H9 (cell line): ENCODE data around the gene TBC1D22A. TPM values are rescaled to one million over a fixed set of nuclear protein-coding genes. Genes with fewer than 3 reads are reported as not detected.

Source experiments
- DNase-seq: peaks from one replicate; pipeline ENCODE4 v3.0.0-alpha.2; 2017
- H2AFZ ChIP-seq: one replicate; pipeline ENCODE4 v1.6.1; 2013; ENCODE audit warnings: mild to moderate bottlenecking, low read length, control low read depth, moderate library complexity
- H2AK5ac ChIP-seq: 2 replicates; pipeline ENCODE4 v1.6.1; 2013; ENCODE audit warnings: low read length, control low read depth, mixed read lengths; ENCODE audit not compliant: insufficient read length
- H2BK120ac ChIP-seq: one replicate; pipeline ENCODE4 v1.6.1; 2013; ENCODE audit warnings: low read depth, mild to moderate bottlenecking, low read length, control low read depth, inconsistent platforms; ENCODE audit not compliant: poor library complexity, severe bottlenecking
- H2BK12ac ChIP-seq: 2 replicates; pipeline ENCODE4 v1.6.1; 2013; ENCODE audit warnings: low read length, control low read depth, mixed read lengths, low read depth; ENCODE audit not compliant: insufficient read length
- H2BK15ac ChIP-seq: 2 replicates; pipeline ENCODE4 v1.6.1; 2013; ENCODE audit warnings: low read depth, low read length, control low read depth
- H2BK20ac ChIP-seq: one replicate; pipeline ENCODE4 v1.6.1; 2013; ENCODE audit warnings: low read depth, mild to moderate bottlenecking, low read length, control low read depth, inconsistent platforms; ENCODE audit not compliant: poor library complexity, severe bottlenecking
- H2BK5ac ChIP-seq: 2 replicates; pipeline ENCODE4 v1.6.1; 2013; ENCODE audit warnings: low read length, control low read depth, mixed read lengths; ENCODE audit not compliant: insufficient read length
- H3K14ac ChIP-seq: 2 replicates; pipeline ENCODE4 v1.6.1; 2013; ENCODE audit warnings: low read length, control low read depth; ENCODE audit not compliant: insufficient read depth
- H3K18ac ChIP-seq: 2 replicates; pipeline ENCODE4 v1.6.1; 2013; ENCODE audit warnings: low read depth, mild to moderate bottlenecking, mixed read lengths, low read length, control low read depth; ENCODE audit not compliant: insufficient read length
- H3K23ac ChIP-seq: 2 replicates; pipeline ENCODE4 v1.6.1; 2013; ENCODE audit warnings: low read length, control low read depth, mixed read lengths, low read depth; ENCODE audit not compliant: insufficient read length
- H3K23me2 ChIP-seq: 2 replicates; pipeline ENCODE4 v1.6.1; 2013; ENCODE audit warnings: low read depth, mild to moderate bottlenecking, mixed read lengths, low read length, control low read depth; ENCODE audit not compliant: insufficient read length, poor library complexity, severe bottlenecking
- H3K27ac ChIP-seq: 2 replicates; pipeline ENCODE4 v1.5.1; 2013; ENCODE audit warnings: low read length, control low read depth, mixed read lengths, low read depth; ENCODE audit not compliant: insufficient read length
- H3K27me3 ChIP-seq: 2 replicates; pipeline ENCODE4 v1.6.1; 2013; ENCODE audit warnings: low read length, control low read depth, inconsistent platforms; ENCODE audit not compliant: insufficient read depth
- H3K4ac ChIP-seq: 2 replicates; pipeline ENCODE4 v1.6.1; 2013; ENCODE audit warnings: low read depth, mild to moderate bottlenecking, control low read depth, inconsistent platforms, low read length, moderate library complexity
- H3K4me1 ChIP-seq: 2 replicates; pipeline ENCODE4 v1.6.1; 2013; ENCODE audit warnings: low read length, control low read depth, inconsistent platforms; ENCODE audit not compliant: insufficient read depth
- H3K4me2 ChIP-seq: 2 replicates; pipeline ENCODE4 v1.6.1; 2013; ENCODE audit warnings: low read length, control low read depth, mixed read lengths; ENCODE audit not compliant: insufficient read length, insufficient read depth
- H3K56ac ChIP-seq: 2 replicates; pipeline ENCODE4 v1.6.1; 2013; ENCODE audit warnings: low read depth, mild to moderate bottlenecking, mixed read lengths, low read length, control low read depth; ENCODE audit not compliant: insufficient read length
- H3K79me1 ChIP-seq: 2 replicates; pipeline ENCODE4 v1.6.1; 2013; ENCODE audit warnings: low read depth, mild to moderate bottlenecking, moderate library complexity, low read length, control low read depth, inconsistent platforms; ENCODE audit not compliant: insufficient read depth, poor library complexity, severe bottlenecking
- H3K79me2 ChIP-seq: 2 replicates; pipeline ENCODE4 v1.6.1; 2013; ENCODE audit warnings: low read length, control low read depth, inconsistent platforms; ENCODE audit not compliant: insufficient read depth
- H3K9ac ChIP-seq: 2 replicates; pipeline ENCODE4 v1.6.1; 2013; ENCODE audit warnings: low read length, control low read depth, mixed read lengths; ENCODE audit not compliant: insufficient read length; ENCODE audit errors: extremely low read depth
- H3K9me3 ChIP-seq: one replicate; pipeline ENCODE4 v1.6.1; 2013; ENCODE audit warnings: low read depth, low read length, inconsistent platforms; ENCODE audit not compliant: control insufficient read depth
- H3T11ph ChIP-seq: one replicate; pipeline ENCODE4 v1.6.1; 2013; ENCODE audit warnings: mild to moderate bottlenecking, low read length, control low read depth, inconsistent platforms
- H4K20me1 ChIP-seq: one replicate; pipeline ENCODE4 v1.6.1; 2013; ENCODE audit not compliant: control insufficient read depth, insufficient read length, insufficient read depth
- H4K5ac ChIP-seq: 2 replicates; pipeline ENCODE4 v1.6.1; 2013; ENCODE audit warnings: low read depth, mild to moderate bottlenecking, mixed read lengths, low read length, control low read depth; ENCODE audit not compliant: insufficient read length
- H4K8ac ChIP-seq: replicated peaks from 2 replicates; pipeline ENCODE4 v1.6.1; 2013; ENCODE audit warnings: low read length, control low read depth, mixed read lengths, low read depth; ENCODE audit not compliant: insufficient read length
- H4K91ac ChIP-seq: 2 replicates; pipeline ENCODE4 v1.6.1; 2013; ENCODE audit warnings: low read depth, mild to moderate bottlenecking, moderate library complexity, mixed read lengths, low read length, control low read depth; ENCODE audit not compliant: insufficient read length
- H3K27ac Mint-ChIP-seq, 3 experiments: 2 replicates in 2 of 3; 3 replicates in 1 of 3; pipeline ENCODE4 v1.8.0; 2020 to 2021; ENCODE audit warnings: mixed read lengths in 3 of 3, mild to moderate bottlenecking in 1 of 3, moderate library complexity in 1 of 3
- H3K27me3 Mint-ChIP-seq: 2 replicates; pipeline ENCODE4 v1.8.0; 2021; ENCODE audit warnings: low read depth, mild to moderate bottlenecking, moderate library complexity, mixed read lengths
- H3K36me3 Mint-ChIP-seq, 3 experiments: 2 replicates in 2 of 3; 3 replicates in 1 of 3; pipeline ENCODE4 v1.8.0; 2020 to 2021; ENCODE audit warnings: low read depth in 3 of 3, mixed read lengths in 3 of 3; ENCODE audit not compliant: insufficient read depth in 1 of 3
- H3K4me1 Mint-ChIP-seq, 2 experiments: 2 replicates each; pipeline ENCODE4 v1.8.0; 2020; ENCODE audit warnings: mixed read lengths in 2 of 2
- H3K4me3 Mint-ChIP-seq, 2 experiments: 2 replicates in 1 of 2; 3 replicates in 1 of 2; pipeline ENCODE4 v1.8.0; 2020 to 2021; ENCODE audit warnings: mild to moderate bottlenecking in 2 of 2, mixed read lengths in 2 of 2, moderate library complexity in 1 of 2
- H3K9me3 Mint-ChIP-seq, 2 experiments: 2 replicates in 1 of 2; 3 replicates in 1 of 2; pipeline ENCODE4 v1.8.0; 2020; ENCODE audit warnings: mild to moderate bottlenecking in 2 of 2, mixed read lengths in 2 of 2, moderate library complexity in 1 of 2
- WGBS: extraction: QIAGEN DNeasy Blood & Tissue Kit; methylation state at CpG from one replicate; pipeline ENCODE4 v1.1.7; 2013; ENCODE audit warnings: missing lambda C conversion rate, low lambda C conversion rate, mixed read lengths; ENCODE audit not compliant: insufficient read length; ENCODE audit errors: extremely low coverage; 5-methylcytosine and 5-hydroxymethylcytosine counted together
- total RNA-seq: library from RNA; stranded (reverse); gene quantifications from 2 replicates; pipeline ENCODE4 v1.2.1, GENCODE V29; 2021
- TF ChIP-seq, protein P1 (sequence below): fragments of 200-600 bp; sonication (generic); conservative IDR thresholded peaks from 3 replicates; pipeline ENCODE4 v1.8.0; 2021; ENCODE audit warnings: antibody characterized with exemption, mild to moderate bottlenecking

TBC1D22A gene
- total RNA-seq, 1 experiment from 2014 or later = 20.8 TPM

- Histone ChIP-seq H3K9ac (no peak overlapping the region), H3K4ac (no peak overlapping the region), H3K27me3 (no peaks in the 10 kb centered on the region), H3K23me2 (no peaks in the 10 kb centered on the region), H4K8ac (no peak overlapping the region), H3K79me2 (no peaks in the 10 kb centered on the region), H4K5ac (no peak overlapping the region), H2AK5ac (no peak overlapping the region), H3K18ac (no peak overlapping the region), H2BK120ac (no peak overlapping the region), H4K91ac (no peak overlapping the region), H3K27ac (no peak overlapping the region), H2BK15ac (no peak overlapping the region), H2BK20ac (no peak overlapping the region), H2BK5ac (no peak overlapping the region), H2BK12ac (no peak overlapping the region), H4K20me1 (no peaks in the 10 kb centered on the region), H3K23ac (no peak overlapping the region), H3K14ac (no peak overlapping the region), H3K4me1 (no peaks in the 10 kb centered on the region), H3K56ac (no peak overlapping the region), H3K79me1 (no peaks in the 10 kb centered on the region), H3K4me2 (no peak overlapping the region), H2AFZ (no peak overlapping the region), H3T11ph (no peak overlapping the region), H3K9me3 (no peaks in the 10 kb centered on the region)
- H3K36me3 Mint-ChIP-seq = no peaks in the 10 kb centered on the region
- H3K9me3 Mint-ChIP-seq = peaks cover 0 to under 1% of the 10 kb centered on the region in 2 experiments; a peak in 1 of 5 replicates
- H3K4me3 Mint-ChIP-seq = no peak overlapping the region
- DNase-seq = no peak
- TF ChIP-seq, protein P1, sequence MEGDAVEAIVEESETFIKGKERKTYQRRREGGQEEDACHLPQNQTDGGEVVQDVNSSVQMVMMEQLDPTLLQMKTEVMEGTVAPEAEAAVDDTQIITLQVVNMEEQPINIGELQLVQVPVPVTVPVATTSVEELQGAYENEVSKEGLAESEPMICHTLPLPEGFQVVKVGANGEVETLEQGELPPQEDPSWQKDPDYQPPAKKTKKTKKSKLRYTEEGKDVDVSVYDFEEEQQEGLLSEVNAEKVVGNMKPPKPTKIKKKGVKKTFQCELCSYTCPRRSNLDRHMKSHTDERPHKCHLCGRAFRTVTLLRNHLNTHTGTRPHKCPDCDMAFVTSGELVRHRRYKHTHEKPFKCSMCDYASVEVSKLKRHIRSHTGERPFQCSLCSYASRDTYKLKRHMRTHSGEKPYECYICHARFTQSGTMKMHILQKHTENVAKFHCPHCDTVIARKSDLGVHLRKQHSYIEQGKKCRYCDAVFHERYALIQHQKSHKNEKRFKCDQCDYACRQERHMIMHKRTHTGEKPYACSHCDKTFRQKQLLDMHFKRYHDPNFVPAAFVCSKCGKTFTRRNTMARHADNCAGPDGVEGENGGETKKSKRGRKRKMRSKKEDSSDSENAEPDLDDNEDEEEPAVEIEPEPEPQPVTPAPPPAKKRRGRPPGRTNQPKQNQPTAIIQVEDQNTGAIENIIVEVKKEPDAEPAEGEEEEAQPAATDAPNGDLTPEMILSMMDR = no peak
- H3K27me3 Mint-ChIP-seq = peaks cover 42% of the 10 kb centered on the region
- WGBS = no CpG with 5 or more reads among the region's 20 CpGs
- no peak overlapping the region for H3K27ac Mint-ChIP-seq
- no peaks in the 10 kb centered on the region for H3K4me1 Mint-ChIP-seq
Measured at GRCh38 chr22:46748206-46748907, 14.1 kb upstream of the TBC1D22A start.
